A549 (cell line): ENCODE data around the gene WFDC12. TPM values are rescaled to one million over a fixed set of nuclear protein-coding genes. Genes with fewer than 3 reads are reported as not detected.
A peak's percentile ranks its signal among the peaks of the same experiment; 100 is the strongest.

Experiments
- ATAC-seq, 2 experiments: fragments of 200-7000 bp in 1 of 2; fragments of >200 bp in 1 of 2; cut with Nextera tagmentation in 1 of 2; cut with Tn5 transposase in 1 of 2; 3 replicates each; pipeline versions ENCODE4 v1.8.0 to v1.9.1; 2018 to 2020; ENCODE audit warnings: mild to moderate bottlenecking in 1 of 2, moderate library complexity in 1 of 2
- CTCF ChIA-PET: fragments of 300-600 bp; sonication (Branson Sonifier 250); formaldehyde crosslinking; extraction: SDS; loops from one replicate; lab custom pipeline; 2021; ENCODE audit warnings: antibody characterized with exemption, inconsistent platforms; lab: Yijun Ruan, JAX
- POLR2A ChIA-PET: fragments of 350-600 bp; formaldehyde crosslinking; extraction: SDS; loops from one replicate; lab custom pipeline; 2021; ENCODE audit warnings: antibody characterized with exemption, inconsistent platforms; lab: Yijun Ruan, JAX
- DNase-seq, 2 experiments: peaks; one replicate each; pipeline versions ENCODE4 v3.0.0 to v3.0.0-alpha.2; 2011 to 2016; ENCODE audit warnings: low read depth in 1 of 2, low spot score in 1 of 2
- FAIRE-seq: peaks from 2 replicates; lab custom pipeline; 2011; peaks lifted over from hg19 to GRCh38; lab: Jason Lieb, UNC
- H3K27ac ChIP-seq, 2 experiments: fragments of >200 bp; sonication (Bioruptor Twin); formaldehyde crosslinking; 3 replicates each; pipeline ENCODE4 v1.5.1; 2016 to 2017
- H3K4me1 ChIP-seq: fragments of >200 bp; sonication (Bioruptor Twin); formaldehyde crosslinking; 3 replicates; pipeline ENCODE4 v1.6.1; 2016
- H3K4me2 ChIP-seq: fragments of >200 bp; sonication (Bioruptor Twin); formaldehyde crosslinking; 3 replicates; pipeline ENCODE4 v1.6.1; 2016
- H3K4me3 ChIP-seq: fragments of >200 bp; sonication (Bioruptor Twin); formaldehyde crosslinking; 3 replicates; pipeline ENCODE4 v1.5.1; 2016
- H3K9me3 ChIP-seq: fragments of >200 bp; sonication (Bioruptor Twin); formaldehyde crosslinking; 3 replicates; pipeline ENCODE4 v1.6.1; 2016
- EHF ChIP-seq: fragments of 250-450 bp; sonication (Bioruptor Pico); IDR thresholded peaks from 2 replicates; pipeline ENCODE4 v1.5.0; 2020; ENCODE audit warnings: mild to moderate bottlenecking
- FOSB ChIP-seq: fragments of 250-450 bp; sonication (Bioruptor Pico); IDR thresholded peaks from 2 replicates; pipeline ENCODE4 v1.5.0; 2020; ENCODE audit warnings: mild to moderate bottlenecking, moderate library complexity
- FOSL2 ChIP-seq, 2 experiments: fragments of 450-650 bp in 1 of 2; fragments of >200 bp in 1 of 2; sonication (Bioruptor Twin) in 1 of 2; formaldehyde crosslinking; IDR thresholded peaks; 2 replicates each; pipeline versions ENCODE4 v1.5.0 to v1.6.1; 2016 to 2020; ENCODE audit warnings: mild to moderate bottlenecking in 1 of 2, moderate library complexity in 1 of 2
- HEYL ChIP-seq: fragments of 250-450 bp; sonication (Bioruptor Pico); IDR thresholded peaks from 2 replicates; pipeline ENCODE4 v1.8.0; 2021; ENCODE audit warnings: mild to moderate bottlenecking, moderate library complexity
- HOXB13 ChIP-seq: fragments of 250-450 bp; sonication (Bioruptor Pico); IDR thresholded peaks from 2 replicates; pipeline ENCODE4 v1.5.0; 2020; ENCODE audit warnings: low read depth, mild to moderate bottlenecking, moderate library complexity
- MAFK ChIP-seq: fragments of 450-650 bp; IDR thresholded peaks from 2 replicates; pipeline ENCODE4 v1.6.1; 2014; ENCODE audit not compliant: partially characterized antibody
- MAZ ChIP-seq: fragments of 150-350 bp; IDR thresholded peaks from 2 replicates; pipeline ENCODE4 v1.6.1; 2014; ENCODE audit warnings: antibody characterized with exemption, low read depth, low read length, borderline replicate concordance
- MYC ChIP-seq: IDR thresholded peaks from 2 replicates; pipeline ENCODE4 v1.6.1; 2012; ENCODE audit warnings: mild to moderate bottlenecking, inconsistent platforms, low read length, improper control_type of control experiment, borderline replicate concordance
- PHF8 ChIP-seq: fragments of 200-600 bp; sonication (generic); IDR thresholded peaks from 2 replicates; pipeline ENCODE4 v1.6.1; 2016; ENCODE audit warnings: low read depth, mild to moderate bottlenecking, antibody characterized with exemption, moderate library complexity, borderline replicate concordance
- POLR2AphosphoS2 ChIP-seq: conservative IDR thresholded peaks from 2 replicates; pipeline ENCODE4 v1.6.1; 2012; ENCODE audit warnings: low read length, improper control_type of control experiment, inconsistent platforms
- RAD21 ChIP-seq, 2 experiments: fragments of >200 bp in 1 of 2; sonication (Bioruptor Twin) in 1 of 2; formaldehyde crosslinking in 1 of 2; IDR thresholded peaks in 1 of 2; conservative IDR thresholded peaks in 1 of 2; 2 replicates in 1 of 2; 3 replicates in 1 of 2; pipeline ENCODE4 v1.6.1; 2012 to 2018; ENCODE audit warnings: inconsistent platforms in 1 of 2
- RNF2 ChIP-seq: fragments of 200-600 bp; sonication (generic); IDR thresholded peaks from 2 replicates; pipeline ENCODE4 v1.6.1; 2016; ENCODE audit warnings: low read depth, mild to moderate bottlenecking, antibody characterized with exemption, moderate library complexity, borderline replicate concordance
- SREBF2 ChIP-seq: fragments of 450-650 bp; IDR thresholded peaks from 2 replicates; pipeline ENCODE4 v1.6.1; 2014; ENCODE audit warnings: mild to moderate bottlenecking, moderate library complexity
- ZSCAN20 ChIP-seq: fragments of 250-450 bp; sonication (Bioruptor Pico); IDR thresholded peaks from 2 replicates; pipeline ENCODE4 v1.8.0; 2022; ENCODE audit warnings: mild to moderate bottlenecking, moderate library complexity
- WGBS: methylation state at CpG from one replicate; pipeline ENCODE4 v1.1.6; 2017; ENCODE audit errors: missing lambda C conversion rate; 5-methylcytosine and 5-hydroxymethylcytosine counted together
- polyA plus RNA-seq, 4 experiments: library from polyadenylated mRNA; depleted of rRNA in 3 of 4; stranded (reverse); fragments of >200 nt; fragmentation: RNase III in 1 of 4; extraction: RNeasy Plus Mini Kit Qiagen cat#74134 plus additional on column Dnase treatment in 1 of 4; gene quantifications; 2 replicates in 3 of 4; 3 replicates in 1 of 4; pipeline ENCODE4 v1.2.3, GENCODE V29; 2011 to 2017
- TF ChIP-seq, protein P1 (sequence below): IDR thresholded peaks from 2 replicates; pipeline ENCODE4 v1.6.1; 2012
- TF ChIP-seq, protein P2 (sequence below): fragments of 250-450 bp; sonication (Bioruptor Pico); IDR thresholded peaks from 2 replicates; pipeline ENCODE4 v1.5.0; 2021; ENCODE audit warnings: mild to moderate bottlenecking, moderate library complexity, borderline replicate concordance
- TF ChIP-seq, protein P3 (sequence below): fragments of 450-650 bp; IDR thresholded peaks from 2 replicates; pipeline ENCODE4 v1.6.1; 2014; ENCODE audit warnings: antibody characterized with exemption
- TF ChIP-seq, protein P4 (sequence below): fragments of >200 bp; sonication (Bioruptor Twin); formaldehyde crosslinking; IDR thresholded peaks from 3 replicates; pipeline ENCODE4 v1.5.1; 2016

Gene WFDC12
- polyA plus RNA-seq, 2 of the 4 experiments (the other 2 are of a cell fraction): not detected

DNA sequence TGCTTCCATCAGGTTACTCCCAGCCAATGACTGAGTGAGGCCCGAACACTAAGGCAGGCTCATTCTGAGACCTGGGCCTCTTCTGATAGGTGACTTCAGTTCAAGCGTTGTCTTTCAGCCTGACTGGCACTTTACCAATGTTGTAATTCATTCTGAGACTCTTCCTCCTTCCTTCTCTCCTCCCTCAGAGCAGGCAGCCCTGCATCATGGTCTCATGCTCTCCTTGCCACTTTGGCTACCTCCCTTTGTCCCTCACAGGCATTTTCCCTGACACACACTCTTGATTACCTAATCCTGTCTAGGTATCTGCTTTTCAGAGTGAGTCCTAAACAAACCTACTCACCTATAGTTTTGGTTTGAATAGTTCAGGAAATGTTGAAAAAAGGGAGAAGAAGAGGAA, 12.6 kb upstream of the WFDC12 start:
- H3K27ac ChIP-seq: no peak overlapping the region
- ATAC-seq (no peak), DNase-seq (no peak), FAIRE-seq (no peak)
- no peaks in the 10 kb centered on the region for H3K4me1 ChIP-seq
- WGBS: 9% methylated on average over 2 of the region's 2 CpGs
- H3K9me3 ChIP-seq: no peaks in the 10 kb centered on the region
- H3K4me3 ChIP-seq: no peak overlapping the region
- POLR2A ChIA-PET: no interaction called here
- TF ChIP-seq MYC (no peak), FOSB (CRISPR knock-in tag) (no peak), FOSL2 (IDR thresholded peaks at IDR 0.05) (no peak), FOSL2 (CRISPR knock-in tag; IDR thresholded peaks at IDR 0.05) (no peak)
- TF ChIP-seq, protein P1, sequence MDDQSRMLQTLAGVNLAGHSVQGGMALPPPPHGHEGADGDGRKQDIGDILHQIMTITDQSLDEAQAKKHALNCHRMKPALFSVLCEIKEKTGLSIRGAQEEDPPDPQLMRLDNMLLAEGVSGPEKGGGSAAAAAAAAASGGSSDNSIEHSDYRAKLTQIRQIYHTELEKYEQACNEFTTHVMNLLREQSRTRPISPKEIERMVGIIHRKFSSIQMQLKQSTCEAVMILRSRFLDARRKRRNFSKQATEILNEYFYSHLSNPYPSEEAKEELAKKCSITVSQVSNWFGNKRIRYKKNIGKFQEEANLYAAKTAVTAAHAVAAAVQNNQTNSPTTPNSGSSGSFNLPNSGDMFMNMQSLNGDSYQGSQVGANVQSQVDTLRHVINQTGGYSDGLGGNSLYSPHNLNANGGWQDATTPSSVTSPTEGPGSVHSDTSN: no peak
- TF ChIP-seq, protein P2, sequence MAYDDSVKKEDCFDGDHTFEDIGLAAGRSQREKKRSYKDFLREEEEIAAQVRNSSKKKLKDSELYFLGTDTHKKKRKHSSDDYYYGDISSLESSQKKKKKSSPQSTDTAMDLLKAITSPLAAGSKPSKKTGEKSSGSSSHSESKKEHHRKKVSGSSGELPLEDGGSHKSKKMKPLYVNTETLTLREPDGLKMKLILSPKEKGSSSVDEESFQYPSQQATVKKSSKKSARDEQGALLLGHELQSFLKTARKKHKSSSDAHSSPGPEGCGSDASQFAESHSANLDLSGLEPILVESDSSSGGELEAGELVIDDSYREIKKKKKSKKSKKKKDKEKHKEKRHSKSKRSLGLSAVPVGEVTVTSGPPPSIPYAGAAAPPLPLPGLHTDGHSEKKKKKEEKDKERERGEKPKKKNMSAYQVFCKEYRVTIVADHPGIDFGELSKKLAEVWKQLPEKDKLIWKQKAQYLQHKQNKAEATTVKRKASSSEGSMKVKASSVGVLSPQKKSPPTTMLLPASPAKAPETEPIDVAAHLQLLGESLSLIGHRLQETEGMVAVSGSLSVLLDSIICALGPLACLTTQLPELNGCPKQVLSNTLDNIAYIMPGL (CRISPR knock-in tag): no peak
- H3K4me2 ChIP-seq: no peak overlapping the region
- CTCF ChIA-PET: no interaction called here

DNA sequence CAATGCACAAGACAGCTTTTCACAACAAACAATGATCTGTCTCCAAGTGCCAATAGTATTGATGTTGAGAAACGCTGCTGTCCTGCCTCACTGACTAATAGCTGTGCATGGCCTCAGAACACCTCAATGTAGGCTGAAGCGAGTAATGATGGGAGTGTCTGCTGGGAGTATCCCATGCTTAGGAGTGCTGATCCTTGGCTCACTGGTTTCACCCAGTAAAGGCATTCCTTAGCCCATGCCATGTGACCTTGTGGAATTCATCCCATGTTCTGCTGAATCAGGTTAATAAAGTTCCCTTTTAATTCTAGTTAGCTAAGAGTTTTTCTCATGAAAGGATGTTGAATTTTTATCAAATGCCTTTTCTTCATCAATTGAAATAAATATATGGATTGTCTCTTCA, 3.8 kb upstream of the WFDC12 start:
- WGBS: 6% methylated on average over 2 of the region's 2 CpGs
- Histone ChIP-seq H3K4me3 (no peak overlapping the region), H3K27ac (no peak overlapping the region), H3K4me1 (no peaks in the 10 kb centered on the region), H3K4me2 (no peak overlapping the region), H3K9me3 (peaks cover 7% of the 10 kb centered on the region; the same call in 2 of the 3 replicates)
- FAIRE-seq (no peak), ATAC-seq (peak in 1 of 2 experiments; percentile 62; a peak in 1 of 6 replicates), DNase-seq (no peak)
- peak; percentile 39 for TF ChIP-seq MAFK
- TF ChIP-seq HEYL (CRISPR knock-in tag): no peak
- ChIA-PET POLR2A (no interaction called here), CTCF (interaction anchor here (2.9 kb wide), 1 partner anchor 163 kb away, joined by 8 read pairs; no protein-coding TSS in a partner anchor)

DNA sequence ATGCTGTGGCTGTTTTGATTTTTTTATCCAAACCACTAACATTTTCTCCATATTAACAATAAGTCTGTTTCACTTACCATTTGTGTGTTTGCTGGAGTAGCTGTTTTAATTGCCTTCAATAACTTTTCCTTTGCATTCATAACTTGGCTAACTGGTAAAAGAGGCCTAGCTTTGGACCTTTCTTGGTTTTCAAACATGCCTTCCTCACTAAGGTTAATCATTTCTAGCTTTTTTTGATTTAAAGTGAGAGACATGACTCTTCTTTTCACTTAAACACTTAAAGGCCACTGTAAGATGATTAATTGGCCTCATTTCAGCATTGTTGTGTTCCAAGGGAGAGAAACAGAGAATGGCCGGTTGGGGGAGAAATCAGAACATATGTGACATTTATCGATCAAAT, 2.9 kb downstream of the WFDC12 start:
- POLR2A ChIA-PET: no interaction called here

More for the DNA sequence above, 2.9 kb downstream of the WFDC12 start:
- no peak for ATAC-seq
- DNase-seq: no peak
- Histone ChIP-seq H3K9me3 (peaks cover 7% of the 10 kb centered on the region; the same call in 2 of the 3 replicates), H3K27ac (no peak overlapping the region), H3K4me1 (no peaks in the 10 kb centered on the region), H3K4me3 (no peak overlapping the region), H3K4me2 (no peak overlapping the region)
- FAIRE-seq: no peak
- WGBS: 69% methylated on average over 2 of the region's 2 CpGs
- TF ChIP-seq HOXB13 (CRISPR knock-in tag) (no peak), MAZ (no peak), RAD21 (conservative IDR thresholded peaks at IDR 0.05 in 1 of 2, IDR thresholded peaks at IDR 0.05 in 1 of 2) (no peak), RNF2 (no peak), ZSCAN20 (CRISPR knock-in tag) (no peak), PHF8 (no peak), EHF (CRISPR knock-in tag) (no peak), SREBF2 (no peak), POLR2AphosphoS2 (no peak)
- TF ChIP-seq, protein P3, sequence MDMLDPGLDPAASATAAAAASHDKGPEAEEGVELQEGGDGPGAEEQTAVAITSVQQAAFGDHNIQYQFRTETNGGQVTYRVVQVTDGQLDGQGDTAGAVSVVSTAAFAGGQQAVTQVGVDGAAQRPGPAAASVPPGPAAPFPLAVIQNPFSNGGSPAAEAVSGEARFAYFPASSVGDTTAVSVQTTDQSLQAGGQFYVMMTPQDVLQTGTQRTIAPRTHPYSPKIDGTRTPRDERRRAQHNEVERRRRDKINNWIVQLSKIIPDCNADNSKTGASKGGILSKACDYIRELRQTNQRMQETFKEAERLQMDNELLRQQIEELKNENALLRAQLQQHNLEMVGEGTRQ: no peak
- TF ChIP-seq, protein P4, sequence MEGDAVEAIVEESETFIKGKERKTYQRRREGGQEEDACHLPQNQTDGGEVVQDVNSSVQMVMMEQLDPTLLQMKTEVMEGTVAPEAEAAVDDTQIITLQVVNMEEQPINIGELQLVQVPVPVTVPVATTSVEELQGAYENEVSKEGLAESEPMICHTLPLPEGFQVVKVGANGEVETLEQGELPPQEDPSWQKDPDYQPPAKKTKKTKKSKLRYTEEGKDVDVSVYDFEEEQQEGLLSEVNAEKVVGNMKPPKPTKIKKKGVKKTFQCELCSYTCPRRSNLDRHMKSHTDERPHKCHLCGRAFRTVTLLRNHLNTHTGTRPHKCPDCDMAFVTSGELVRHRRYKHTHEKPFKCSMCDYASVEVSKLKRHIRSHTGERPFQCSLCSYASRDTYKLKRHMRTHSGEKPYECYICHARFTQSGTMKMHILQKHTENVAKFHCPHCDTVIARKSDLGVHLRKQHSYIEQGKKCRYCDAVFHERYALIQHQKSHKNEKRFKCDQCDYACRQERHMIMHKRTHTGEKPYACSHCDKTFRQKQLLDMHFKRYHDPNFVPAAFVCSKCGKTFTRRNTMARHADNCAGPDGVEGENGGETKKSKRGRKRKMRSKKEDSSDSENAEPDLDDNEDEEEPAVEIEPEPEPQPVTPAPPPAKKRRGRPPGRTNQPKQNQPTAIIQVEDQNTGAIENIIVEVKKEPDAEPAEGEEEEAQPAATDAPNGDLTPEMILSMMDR: no peak
- CTCF ChIA-PET: interaction anchor here (1.0 to 3.0 kb wide), 6 partner anchors 10 to 172 kb away, joined by 3 to 17 read pairs (median 5); no protein-coding TSS in a partner anchor
